ENCODE measurements around the gene NAIF1.

DNA sequence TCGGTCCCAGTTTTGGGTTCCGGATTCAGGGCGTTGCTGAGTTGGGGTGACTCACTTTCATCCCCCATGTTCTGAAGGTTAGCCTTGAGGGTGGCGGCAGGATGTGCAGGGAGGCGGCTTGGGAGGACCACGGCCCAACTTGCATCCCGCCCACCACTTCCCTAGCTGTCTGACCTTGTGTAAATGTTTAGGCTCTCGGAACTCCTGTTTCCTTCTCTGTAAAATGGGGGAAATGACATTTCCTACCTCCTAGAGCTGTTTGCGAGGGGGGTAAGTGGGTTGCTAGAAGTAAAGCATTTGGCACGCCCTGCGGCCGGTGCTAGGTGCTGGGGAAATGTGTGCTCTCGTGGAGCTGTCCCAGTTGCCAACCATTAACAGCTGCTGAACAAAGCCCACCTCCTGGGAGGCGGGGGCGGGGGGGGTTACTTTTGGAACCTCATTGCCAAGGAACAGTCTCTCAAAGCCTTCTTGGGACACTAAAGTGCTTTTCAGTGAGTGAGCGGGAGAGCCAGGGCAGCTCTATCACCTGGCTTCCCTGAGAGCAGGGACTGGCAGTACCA, 32.9 kb upstream of the NAIF1 start:
- TF ChIP-seq EZH2 (IDR thresholded peaks at IDR 0.05) (no peak), POLR2AphosphoS5 (IDR thresholded peaks at IDR 0.05; ENCODE audit: borderline replicate concordance, low read depth, low read length) (no peak), FOXP2 (optimal IDR thresholded peaks at IDR 0.05; ENCODE audit: control extremely low read depth, extremely low read length, insufficient read depth) (no peak)
